ENCODE measurements around the gene GABRB2.

GABRB2 gene

GRCh38 chr5:161471211-161471950 is 75.1 kb downstream of the GABRB2 start:
- no peak for DNase-seq (ENCODE audit: low spot score)

- DNase-seq (ENCODE audit: low spot score): no peak
Measured at GRCh38 chr5:161467703-161468102, 78.8 kb downstream of the GABRB2 start.

- no peak for DNase-seq (ENCODE audit: low spot score)
Measured at GRCh38 chr5:161460741-161461140, 85.8 kb downstream of the GABRB2 start.

- DNase-seq (ENCODE audit: low spot score): no peak
Measured at GRCh38 chr5:161446655-161447054, 99.9 kb downstream of the GABRB2 start.

GRCh38 chr5:161442471-161442870 is 104.1 kb downstream of the GABRB2 start:
- DNase-seq (ENCODE audit: low spot score): no peak

GRCh38 chr5:161432798-161433197 is 113.7 kb downstream of the GABRB2 start:
- DNase-seq (ENCODE audit: low spot score): no peak

GRCh38 chr5:161431963-161432362 is 114.6 kb downstream of the GABRB2 start:
- no peak for DNase-seq (ENCODE audit: low spot score)

GRCh38 chr5:161421067-161421466 is 125.5 kb downstream of the GABRB2 start:
- DNase-seq (ENCODE audit: low spot score): no peak

- DNase-seq (ENCODE audit: low spot score): no peak
Measured at GRCh38 chr5:161420521-161420920, 126.0 kb downstream of the GABRB2 start.

- DNase-seq (ENCODE audit: low spot score): no peak
Measured at GRCh38 chr5:161414896-161415295, 131.6 kb downstream of the GABRB2 start.

- no peak for DNase-seq (ENCODE audit: low spot score)
Measured at GRCh38 chr5:161414037-161414436, 132.5 kb downstream of the GABRB2 start.

GRCh38 chr5:161412792-161413191 is 133.7 kb downstream of the GABRB2 start:
- no peak for DNase-seq (ENCODE audit: low spot score)

GRCh38 chr5:161411156-161411555 is 135.4 kb downstream of the GABRB2 start:
- no peak for DNase-seq (ENCODE audit: low spot score)

GRCh38 chr5:161410640-161411039 is 135.9 kb downstream of the GABRB2 start:
- no peak for DNase-seq (ENCODE audit: low spot score)

GRCh38 chr5:161409471-161409870 is 137.1 kb downstream of the GABRB2 start:
- no peak for DNase-seq (ENCODE audit: low spot score)

- DNase-seq (ENCODE audit: low spot score): no peak
Measured at GRCh38 chr5:161406880-161407279, 139.6 kb downstream of the GABRB2 start.

- no peak for DNase-seq (ENCODE audit: low spot score)
Measured at GRCh38 chr5:161403996-161404395, 142.5 kb downstream of the GABRB2 start.

GRCh38 chr5:161403121-161403520 is 143.4 kb downstream of the GABRB2 start:
- no peak for DNase-seq (ENCODE audit: low spot score)

- no peak for DNase-seq (ENCODE audit: low spot score)
Measured at GRCh38 chr5:161400583-161400982, 145.9 kb downstream of the GABRB2 start.

- no peak for DNase-seq (ENCODE audit: low spot score)
Measured at GRCh38 chr5:161399996-161400562, 146.4 kb downstream of the GABRB2 start.

- no peak for DNase-seq (ENCODE audit: low spot score)
Measured at GRCh38 chr5:161397448-161397847, 149.1 kb downstream of the GABRB2 start.

GRCh38 chr5:161396171-161396570 is 150.4 kb downstream of the GABRB2 start:
- DNase-seq (ENCODE audit: low spot score): no peak

GRCh38 chr5:161391724-161392123 is 154.8 kb downstream of the GABRB2 start:
- no peak for DNase-seq (ENCODE audit: low spot score)

GRCh38 chr5:161391016-161391415 is 155.5 kb downstream of the GABRB2 start:
- no peak for DNase-seq (ENCODE audit: low spot score)

All from CD4-positive, alpha-beta T cell treated with Interleukin-15 for 4 hours (primary cell).